Panc1 (cell line): ENCODE data around the gene FFAR1.

ENCODE experiments used
- POLR2AphosphoS5 ChIP-seq: IDR thresholded peaks from 2 replicates; pipeline ENCODE4 v1.6.1; 2012; ENCODE audit warnings: mild to moderate bottlenecking, low read depth, low read length, moderate library complexity
- SIN3A ChIP-seq: IDR thresholded peaks from 2 replicates; pipeline ENCODE4 v1.6.1; 2012; ENCODE audit warnings: low read depth, mild to moderate bottlenecking, low read length, moderate library complexity, borderline replicate concordance; ENCODE audit not compliant: insufficient read depth
- TF ChIP-seq, protein P1 (sequence below): fragments of 450-650 bp; IDR thresholded peaks from 2 replicates; pipeline ENCODE4 v1.5.1; 2017; ENCODE audit warnings: mild to moderate bottlenecking
- TF ChIP-seq, protein P2 (sequence below), 2 experiments: IDR thresholded peaks; 2 replicates each; pipeline ENCODE4 v1.6.1; 2011 to 2012; ENCODE audit warnings: low read depth in 2 of 2, control low read depth in 1 of 2, low read length in 1 of 2, mild to moderate bottlenecking in 1 of 2, moderate library complexity in 1 of 2; ENCODE audit not compliant: insufficient read depth in 1 of 2

DNA sequence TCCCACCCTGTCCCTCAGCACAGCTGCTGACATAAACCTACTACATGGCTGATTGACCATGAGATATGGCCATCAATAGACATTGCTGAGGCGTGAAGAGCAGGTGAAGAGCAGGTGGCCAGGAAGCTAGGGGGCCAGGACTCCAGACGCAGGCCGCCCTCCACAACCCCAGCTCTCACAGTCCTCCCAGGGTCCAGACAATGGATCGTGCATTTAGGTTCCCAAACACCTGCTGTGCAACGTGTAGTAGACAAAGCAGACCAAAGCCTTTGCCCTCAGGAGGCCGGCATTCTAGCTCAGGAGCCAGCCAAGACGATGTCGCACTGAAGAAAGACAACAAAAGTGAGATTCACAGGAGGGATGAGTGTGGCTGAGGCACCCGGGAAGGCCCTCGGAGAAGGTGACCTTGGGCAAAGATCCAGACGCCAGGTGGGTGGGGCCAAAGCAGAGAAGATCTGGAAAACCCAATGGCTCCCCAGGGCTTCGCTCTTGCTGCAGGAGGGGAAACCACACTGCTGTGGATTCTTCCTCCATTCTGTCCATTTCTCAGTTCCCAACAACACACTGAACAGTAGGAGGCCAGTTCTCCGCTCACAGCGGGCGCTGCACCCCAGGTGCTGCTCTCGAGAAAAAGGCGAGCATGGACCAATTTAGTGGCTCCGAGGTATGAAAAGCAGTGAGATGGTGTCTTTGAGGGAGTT is 1.4 kb downstream of the FFAR1 start:
- TF ChIP-seq, protein P1, sequence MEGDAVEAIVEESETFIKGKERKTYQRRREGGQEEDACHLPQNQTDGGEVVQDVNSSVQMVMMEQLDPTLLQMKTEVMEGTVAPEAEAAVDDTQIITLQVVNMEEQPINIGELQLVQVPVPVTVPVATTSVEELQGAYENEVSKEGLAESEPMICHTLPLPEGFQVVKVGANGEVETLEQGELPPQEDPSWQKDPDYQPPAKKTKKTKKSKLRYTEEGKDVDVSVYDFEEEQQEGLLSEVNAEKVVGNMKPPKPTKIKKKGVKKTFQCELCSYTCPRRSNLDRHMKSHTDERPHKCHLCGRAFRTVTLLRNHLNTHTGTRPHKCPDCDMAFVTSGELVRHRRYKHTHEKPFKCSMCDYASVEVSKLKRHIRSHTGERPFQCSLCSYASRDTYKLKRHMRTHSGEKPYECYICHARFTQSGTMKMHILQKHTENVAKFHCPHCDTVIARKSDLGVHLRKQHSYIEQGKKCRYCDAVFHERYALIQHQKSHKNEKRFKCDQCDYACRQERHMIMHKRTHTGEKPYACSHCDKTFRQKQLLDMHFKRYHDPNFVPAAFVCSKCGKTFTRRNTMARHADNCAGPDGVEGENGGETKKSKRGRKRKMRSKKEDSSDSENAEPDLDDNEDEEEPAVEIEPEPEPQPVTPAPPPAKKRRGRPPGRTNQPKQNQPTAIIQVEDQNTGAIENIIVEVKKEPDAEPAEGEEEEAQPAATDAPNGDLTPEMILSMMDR: no peak
- TF ChIP-seq POLR2AphosphoS5: no peak
- TF ChIP-seq SIN3A: no peak
- TF ChIP-seq, protein P2, sequence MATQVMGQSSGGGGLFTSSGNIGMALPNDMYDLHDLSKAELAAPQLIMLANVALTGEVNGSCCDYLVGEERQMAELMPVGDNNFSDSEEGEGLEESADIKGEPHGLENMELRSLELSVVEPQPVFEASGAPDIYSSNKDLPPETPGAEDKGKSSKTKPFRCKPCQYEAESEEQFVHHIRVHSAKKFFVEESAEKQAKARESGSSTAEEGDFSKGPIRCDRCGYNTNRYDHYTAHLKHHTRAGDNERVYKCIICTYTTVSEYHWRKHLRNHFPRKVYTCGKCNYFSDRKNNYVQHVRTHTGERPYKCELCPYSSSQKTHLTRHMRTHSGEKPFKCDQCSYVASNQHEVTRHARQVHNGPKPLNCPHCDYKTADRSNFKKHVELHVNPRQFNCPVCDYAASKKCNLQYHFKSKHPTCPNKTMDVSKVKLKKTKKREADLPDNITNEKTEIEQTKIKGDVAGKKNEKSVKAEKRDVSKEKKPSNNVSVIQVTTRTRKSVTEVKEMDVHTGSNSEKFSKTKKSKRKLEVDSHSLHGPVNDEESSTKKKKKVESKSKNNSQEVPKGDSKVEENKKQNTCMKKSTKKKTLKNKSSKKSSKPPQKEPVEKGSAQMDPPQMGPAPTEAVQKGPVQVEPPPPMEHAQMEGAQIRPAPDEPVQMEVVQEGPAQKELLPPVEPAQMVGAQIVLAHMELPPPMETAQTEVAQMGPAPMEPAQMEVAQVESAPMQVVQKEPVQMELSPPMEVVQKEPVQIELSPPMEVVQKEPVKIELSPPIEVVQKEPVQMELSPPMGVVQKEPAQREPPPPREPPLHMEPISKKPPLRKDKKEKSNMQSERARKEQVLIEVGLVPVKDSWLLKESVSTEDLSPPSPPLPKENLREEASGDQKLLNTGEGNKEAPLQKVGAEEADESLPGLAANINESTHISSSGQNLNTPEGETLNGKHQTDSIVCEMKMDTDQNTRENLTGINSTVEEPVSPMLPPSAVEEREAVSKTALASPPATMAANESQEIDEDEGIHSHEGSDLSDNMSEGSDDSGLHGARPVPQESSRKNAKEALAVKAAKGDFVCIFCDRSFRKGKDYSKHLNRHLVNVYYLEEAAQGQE (IDR thresholded peaks at IDR 0.05; ENCODE audit: insufficient read depth in 1 of 2, low read depth in 2 of 2, low read length in 1 of 2): no peak
